T follicular helper cell (primary cell): ENCODE results near the gene COCH.

Experiments
- DNase-seq: peaks from one replicate; pipeline ENCODE4 v3.0.0-alpha.2; 2020; ENCODE audit warnings: low read depth
- total RNA-seq, 2 experiments: gene quantifications; one replicate each; lab custom pipeline; 2026; lab: John Stamatoyannopoulos, UW

Gene COCH
- 0.18 to 0.43 reads per million in 2 experiments for total RNA-seq

- no peak for DNase-seq
Measured at GRCh38 chr14:30874120-30874998, at the start of gene COCH. COCH (plus strand) TSS chr14:30874559; CDS start chr14:30874939, 380 bp downstream.

- no peak for DNase-seq
Measured at GRCh38 chr14:30826070-30826469, 48.3 kb upstream of the COCH start.

- no peak for DNase-seq
Measured at GRCh38 chr14:30829853-30830252, 44.5 kb upstream of the COCH start.

GRCh38 chr14:30834353-30834752 lies 40.0 kb upstream of the COCH start:
- no peak for DNase-seq

- no peak for DNase-seq
Measured at GRCh38 chr14:30838351-30838750, 36.0 kb upstream of the COCH start.

GRCh38 chr14:30840086-30840779 lies 34.1 kb upstream of the COCH start:
- no peak for DNase-seq

- DNase-seq: no peak
Measured at GRCh38 chr14:30842431-30842830, 31.9 kb upstream of the COCH start.

- DNase-seq: no peak
Measured at GRCh38 chr14:30848449-30849240, 25.7 kb upstream of the COCH start.

GRCh38 chr14:30849354-30849753 lies 25.0 kb upstream of the COCH start:
- DNase-seq: no peak

- DNase-seq: no peak
Measured at GRCh38 chr14:30849983-30850382, 24.4 kb upstream of the COCH start.

GRCh38 chr14:30853946-30854345 lies 20.4 kb upstream of the COCH start:
- no peak for DNase-seq

GRCh38 chr14:30854492-30854891 lies 19.9 kb upstream of the COCH start:
- DNase-seq: no peak

GRCh38 chr14:30855345-30856037 lies 18.9 kb upstream of the COCH start:
- no peak for DNase-seq

- DNase-seq: no peak
Measured at GRCh38 chr14:30861200-30861599, 13.2 kb upstream of the COCH start.

- DNase-seq: no peak
Measured at GRCh38 chr14:30864934-30865333, 9.4 kb upstream of the COCH start.

GRCh38 chr14:30868736-30869135 lies 5.6 kb upstream of the COCH start:
- DNase-seq: no peak

- DNase-seq: no peak
Measured at GRCh38 chr14:30869551-30870155, 4.7 kb upstream of the COCH start.

GRCh38 chr14:30872602-30873001 lies 1.8 kb upstream of the COCH start:
- no peak for DNase-seq

GRCh38 chr14:30873308-30874119 lies 845 bp upstream of the COCH start:
- no peak for DNase-seq

GRCh38 chr14:30874999-30875787 lies 834 bp downstream of the COCH start:
- DNase-seq: no peak
